ENCODE data around the gene ZNF106. TPM values are rescaled to one million over a fixed set of nuclear protein-coding genes. Genes with fewer than 3 reads are reported as not detected.

ZNF106 gene
- total and polyA plus RNA-seq, 8 donors = 46.6 to 106 (median 53.1) TPM

DNA sequence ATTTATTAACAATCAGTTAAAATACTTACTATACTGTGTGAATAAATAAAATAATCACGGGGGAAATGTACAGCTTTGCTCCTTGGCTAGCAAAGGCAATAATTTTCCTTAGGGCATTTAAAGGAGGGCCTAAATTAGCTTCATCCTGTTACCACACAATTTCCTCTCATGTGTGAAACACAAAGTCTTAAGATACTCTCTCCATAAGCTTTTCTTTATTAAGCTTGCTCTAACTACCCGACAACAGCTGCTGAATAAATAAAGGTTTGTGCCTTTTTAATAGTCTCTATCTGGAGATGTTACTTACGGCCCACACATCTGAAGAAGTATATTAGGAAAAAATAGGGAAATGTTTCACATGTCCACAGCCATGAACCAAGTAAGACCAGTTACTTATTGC lies 29.7 kb downstream of the ZNF106 start:
- no peak overlapping the region for H3K4me3 ChIP-seq
- TF ChIP-seq, protein P1, sequence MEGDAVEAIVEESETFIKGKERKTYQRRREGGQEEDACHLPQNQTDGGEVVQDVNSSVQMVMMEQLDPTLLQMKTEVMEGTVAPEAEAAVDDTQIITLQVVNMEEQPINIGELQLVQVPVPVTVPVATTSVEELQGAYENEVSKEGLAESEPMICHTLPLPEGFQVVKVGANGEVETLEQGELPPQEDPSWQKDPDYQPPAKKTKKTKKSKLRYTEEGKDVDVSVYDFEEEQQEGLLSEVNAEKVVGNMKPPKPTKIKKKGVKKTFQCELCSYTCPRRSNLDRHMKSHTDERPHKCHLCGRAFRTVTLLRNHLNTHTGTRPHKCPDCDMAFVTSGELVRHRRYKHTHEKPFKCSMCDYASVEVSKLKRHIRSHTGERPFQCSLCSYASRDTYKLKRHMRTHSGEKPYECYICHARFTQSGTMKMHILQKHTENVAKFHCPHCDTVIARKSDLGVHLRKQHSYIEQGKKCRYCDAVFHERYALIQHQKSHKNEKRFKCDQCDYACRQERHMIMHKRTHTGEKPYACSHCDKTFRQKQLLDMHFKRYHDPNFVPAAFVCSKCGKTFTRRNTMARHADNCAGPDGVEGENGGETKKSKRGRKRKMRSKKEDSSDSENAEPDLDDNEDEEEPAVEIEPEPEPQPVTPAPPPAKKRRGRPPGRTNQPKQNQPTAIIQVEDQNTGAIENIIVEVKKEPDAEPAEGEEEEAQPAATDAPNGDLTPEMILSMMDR (IDR thresholded peaks at IDR 0.05) = no peak
- H3K27me3 ChIP-seq = no peaks in the 10 kb centered on the region
- intact Hi-C loops (cut with DNase I) = no loop called here
- H3K4me1 ChIP-seq = peaks cover 6 to 29% of the 10 kb centered on the region in 2 donors
- H3K27ac ChIP-seq = no peak overlapping the region
- H3K9me3 ChIP-seq = no peaks in the 10 kb centered on the region
- H3K36me3 ChIP-seq = peaks cover 0 to 36% of the 10 kb centered on the region in 2 donors
- peak in 1 of 4 donors; percentile 11 for DNase-seq
- no peak for ATAC-seq

DNA sequence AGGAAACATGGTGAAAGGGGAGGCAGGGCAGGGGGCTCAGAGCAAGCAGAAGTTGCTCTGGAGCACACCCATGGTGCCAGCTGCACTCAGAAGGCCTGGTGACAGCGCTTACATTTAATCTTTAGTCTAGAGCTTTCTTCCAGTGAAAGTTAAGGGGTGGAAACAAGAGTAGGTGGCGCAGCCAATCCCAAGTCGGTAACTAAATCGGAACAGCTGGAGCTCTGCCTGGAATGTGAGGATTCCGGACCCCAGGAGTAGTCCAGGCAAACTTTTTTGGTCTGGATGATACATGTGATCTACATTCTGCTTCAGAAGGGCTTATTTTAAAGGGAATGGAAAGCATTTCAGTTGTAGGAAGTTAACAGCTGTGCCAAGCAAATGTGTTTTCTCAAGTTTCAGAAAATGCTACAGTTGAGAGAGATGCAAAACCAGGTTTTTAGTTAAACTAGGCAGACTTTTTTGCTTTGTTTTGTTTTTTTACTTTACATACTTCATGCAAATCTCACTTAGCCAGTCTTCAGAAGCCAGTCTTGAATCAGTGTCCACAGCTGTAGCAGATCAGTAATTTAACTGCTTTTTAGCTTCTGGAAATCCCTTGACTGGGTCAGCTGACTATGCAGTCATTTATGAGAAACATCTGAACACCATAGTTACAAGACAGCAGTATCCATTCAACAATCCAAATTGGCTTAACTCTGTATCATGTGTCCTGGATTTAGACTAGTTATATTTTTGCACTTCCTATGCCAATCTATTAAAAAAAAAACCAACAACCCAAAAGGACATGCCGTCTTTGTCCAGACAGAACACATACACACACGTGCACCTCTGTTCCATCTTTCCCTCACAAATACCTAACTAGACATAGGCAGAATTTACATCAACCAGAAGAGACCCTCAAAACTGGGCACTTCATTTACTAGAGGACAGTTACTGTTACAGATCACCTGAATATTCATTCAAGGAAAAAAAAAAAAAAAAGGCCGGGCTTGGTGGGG lies 33.2 kb downstream of the ZNF106 start:
- no peak overlapping the region for H3K4me3 ChIP-seq
- H3K9me3 ChIP-seq = no peaks in the 10 kb centered on the region
- peaks cover 0 to 22% of the 10 kb centered on the region in 2 donors for H3K36me3 ChIP-seq
- no peaks in the 10 kb centered on the region for H3K27me3 ChIP-seq
- intact Hi-C loops (cut with DNase I) = no loop called here
- peaks cover 6 to 29% of the 10 kb centered on the region in 2 donors for H3K4me1 ChIP-seq
- TF ChIP-seq, protein P1 (IDR thresholded peaks at IDR 0.05) = no peak
- ATAC-seq = peak; percentile 94
- peak in 3 of 4 donors; percentile 71 to 96 (median 91) for DNase-seq
- H3K27ac ChIP-seq = peak overlapping the region; percentile 79 to 89

DNA sequence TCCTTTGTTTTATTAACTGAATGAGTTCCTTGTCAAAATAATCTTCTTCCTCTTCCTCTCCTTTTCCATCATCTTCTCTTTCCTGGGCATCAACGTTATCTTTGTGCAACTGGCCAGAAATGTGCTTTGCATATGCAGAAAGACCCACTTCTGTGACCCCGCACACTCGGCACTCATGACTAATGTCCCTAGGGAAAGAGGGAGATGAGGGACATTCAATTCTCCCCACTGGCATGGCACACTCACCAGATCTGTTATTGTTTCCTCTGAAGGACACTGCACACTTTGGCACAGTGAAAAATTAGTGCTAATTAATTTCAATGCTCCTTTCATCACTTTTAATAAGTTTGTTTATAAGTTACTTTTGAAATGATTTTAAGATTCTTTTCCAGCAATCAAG lies 34.0 kb downstream of the ZNF106 start:
- peak overlapping the region in 1 of 2 donors; percentile 10 for H3K4me3 ChIP-seq
- ATAC-seq (peak; percentile 15), DNase-seq (peak in 1 of 4 donors; percentile 19)
- intact Hi-C loops (cut with DNase I) = no loop called here
- TF ChIP-seq, protein P1 (IDR thresholded peaks at IDR 0.05) = no peak
- H3K36me3 ChIP-seq = peaks cover 0 to 21% of the 10 kb centered on the region in 2 donors
- H3K27ac ChIP-seq = peak overlapping the region; percentile 79 to 89
- H3K9me3 ChIP-seq = no peaks in the 10 kb centered on the region
- no peaks in the 10 kb centered on the region for H3K27me3 ChIP-seq
- peaks cover 6 to 29% of the 10 kb centered on the region in 2 donors for H3K4me1 ChIP-seq

DNA sequence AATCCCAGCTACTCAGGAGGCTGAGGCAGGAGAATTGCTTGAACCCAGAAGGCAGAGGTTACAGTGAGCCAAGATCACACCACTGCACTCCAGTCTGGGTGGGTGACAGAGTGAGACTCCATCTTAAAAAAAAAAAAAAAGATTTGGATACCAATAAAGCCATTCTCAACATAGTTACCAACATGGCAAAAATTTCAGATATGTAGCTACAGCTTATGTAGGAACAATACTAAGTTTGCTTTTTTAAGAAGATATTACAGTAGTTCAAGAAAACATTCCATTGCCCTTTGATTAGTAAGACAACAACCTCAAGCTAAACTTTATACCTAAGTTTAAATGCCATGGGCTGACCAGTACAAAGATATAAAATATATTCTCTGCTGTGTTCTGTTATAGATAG lies 34.4 kb downstream of the ZNF106 start:
- no peaks in the 10 kb centered on the region for H3K9me3 ChIP-seq
- peak overlapping the region in 1 of 2 donors; percentile 10 for H3K4me3 ChIP-seq
- peak overlapping the region; percentile 79 to 89 for H3K27ac ChIP-seq
- DNase-seq = peak in 1 of 4 donors; percentile 9
- intact Hi-C loops (cut with DNase I) = no loop called here
- TF ChIP-seq, protein P1 (IDR thresholded peaks at IDR 0.05) = no peak
- peaks cover 6 to 27% of the 10 kb centered on the region in 2 donors for H3K4me1 ChIP-seq
- H3K27me3 ChIP-seq = no peaks in the 10 kb centered on the region
- ATAC-seq = no peak
- H3K36me3 ChIP-seq = peaks cover 0 to 24% of the 10 kb centered on the region in 2 donors

DNA sequence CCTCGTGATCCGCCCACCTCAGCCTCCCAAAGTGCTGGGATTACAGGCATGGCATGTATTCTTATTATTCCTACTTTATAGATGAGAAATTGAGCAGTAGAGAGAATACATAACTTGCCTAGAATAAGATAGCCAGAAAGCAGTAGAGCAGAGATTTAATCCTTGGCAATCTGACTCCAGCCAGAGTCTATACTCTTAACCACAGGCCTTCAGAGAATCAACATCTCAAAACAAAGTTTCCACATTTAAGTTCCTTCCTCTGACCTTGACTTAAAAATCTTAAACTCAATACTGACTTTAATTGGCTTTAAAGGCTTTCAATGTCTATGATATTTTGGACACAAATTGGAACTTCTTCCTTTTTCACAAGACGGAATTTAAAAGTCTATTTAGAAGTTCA lies 37.1 kb downstream of the ZNF106 start:
- Histone ChIP-seq H3K27ac (no peak overlapping the region), H3K4me1 (peaks cover 15 to 19% of the 10 kb centered on the region in 2 donors), H3K4me3 (no peak overlapping the region), H3K27me3 (no peaks in the 10 kb centered on the region), H3K9me3 (no peaks in the 10 kb centered on the region), H3K36me3 (peaks cover 0 to 50% of the 10 kb centered on the region in 2 donors)
- ATAC-seq (no peak), DNase-seq (no peak)
- intact Hi-C loops (cut with DNase I) = no loop called here
- TF ChIP-seq, protein P1 (IDR thresholded peaks at IDR 0.05) = no peak

Data from left lung (tissue), 10 donors.